AG09319 (cell line): ENCODE measurements around the gene TMTC2.

Source experiments
- DNase-seq: peaks from one replicate; pipeline ENCODE4 v3.0.0-alpha.2; 2010; ENCODE audit warnings: low read depth; ENCODE audit errors: extremely low read depth
- CTCF ChIP-seq: IDR thresholded peaks from 2 replicates; pipeline ENCODE4 v1.5.1; 2011; ENCODE audit warnings: low read depth, mild to moderate bottlenecking, inconsistent platforms, low read length, moderate library complexity

Gene TMTC2

GRCh38 chr12:82665142-82665923 is 21.4 kb upstream of the TMTC2 start:
- TF ChIP-seq CTCF, result no peak
- no peak for DNase-seq

- no peak for DNase-seq
- TF ChIP-seq CTCF, result no peak
These were observed 19.9 kb upstream of the TMTC2 start for GRCh38 chr12:82666830-82667229.

- DNase-seq, result no peak
- TF ChIP-seq CTCF, result no peak
These were observed 15.0 kb upstream of the TMTC2 start for GRCh38 chr12:82671673-82672195.

GRCh38 chr12:82672811-82673495 is 13.8 kb upstream of the TMTC2 start:
- TF ChIP-seq CTCF, result no peak
- DNase-seq, result no peak

GRCh38 chr12:82673698-82674097 is 13.0 kb upstream of the TMTC2 start:
- DNase-seq, result no peak
- no peak for TF ChIP-seq CTCF

- no peak for DNase-seq
- TF ChIP-seq CTCF, result no peak
These were observed 11.5 kb upstream of the TMTC2 start for GRCh38 chr12:82675246-82675645.

- TF ChIP-seq CTCF, result no peak
- no peak for DNase-seq
These were observed 4.4 kb upstream of the TMTC2 start for GRCh38 chr12:82682326-82682725.
